ENCODE results near the gene NDRG2. TPM values are rescaled to one million over a fixed set of nuclear protein-coding genes. Genes with fewer than 3 reads are reported as not detected.
A peak's percentile ranks its signal among the peaks of the same experiment; 100 is the strongest.

NDRG2 gene
- total RNA-seq, 1 donor: 1.8 TPM

- TF ChIP-seq CTCF (IDR thresholded peaks at IDR 0.05; ENCODE audit: insufficient read depth, low read length): no peak
- H3K4me3 ChIP-seq (ENCODE audit: low read depth, low read length): no peak overlapping the region
These were observed 15.6 kb upstream of the NDRG2 start for GRCh38 chr14:21040370-21040925.

GRCh38 chr14:21039585-21040369 lies 14.9 kb upstream of the NDRG2 start:
- DNase-seq (ENCODE audit: low read depth): peak; percentile 84
- H3K4me3 ChIP-seq (ENCODE audit: low read depth, low read length): no peak overlapping the region
- TF ChIP-seq CTCF (IDR thresholded peaks at IDR 0.05; ENCODE audit: insufficient read depth, low read length): peak; percentile 70

More at GRCh38 chr14:21040370-21040925, 15.6 kb upstream of the NDRG2 start:
- no peak for DNase-seq (ENCODE audit: low read depth)

GRCh38 chr14:21038441-21039422 lies 13.9 kb upstream of the NDRG2 start:
- no peak overlapping the region for H3K4me3 ChIP-seq (ENCODE audit: low read depth, low read length)
- no peak for TF ChIP-seq CTCF (IDR thresholded peaks at IDR 0.05; ENCODE audit: insufficient read depth, low read length)
- peak; percentile 87 for DNase-seq (ENCODE audit: low read depth)

GRCh38 chr14:21037156-21037555 lies 12.3 kb upstream of the NDRG2 start:
- no peak for TF ChIP-seq CTCF (IDR thresholded peaks at IDR 0.05; ENCODE audit: insufficient read depth, low read length)
- DNase-seq (ENCODE audit: low read depth): no peak
- H3K4me3 ChIP-seq (ENCODE audit: low read depth, low read length): no peak overlapping the region

GRCh38 chr14:21036751-21037150 lies 11.9 kb upstream of the NDRG2 start:
- no peak for DNase-seq (ENCODE audit: low read depth)
- no peak for TF ChIP-seq CTCF (IDR thresholded peaks at IDR 0.05; ENCODE audit: insufficient read depth, low read length)
- H3K4me3 ChIP-seq (ENCODE audit: low read depth, low read length): no peak overlapping the region

- no peak within 1 kb of the TSS for H3K4me3 ChIP-seq (ENCODE audit: low read depth, low read length)
- no peak for DNase-seq (ENCODE audit: low read depth)
- no peak for TF ChIP-seq CTCF (IDR thresholded peaks at IDR 0.05; ENCODE audit: insufficient read depth, low read length)
These were observed 9.8 kb upstream of the NDRG2 start, which contains the start of gene RNASE13 for GRCh38 chr14:21034707-21035106. TSS of gene RNASE13 (minus strand) at chr14:21034807. CDS start at chr14:21034288, 519 bp downstream.
